GM18526 (cell line): ENCODE results near the gene LRCH1.

ENCODE experiments used
- POLR2A ChIP-seq: IDR thresholded peaks from 3 replicates; pipeline ENCODE4 v1.6.1; 2011; ENCODE audit not compliant: insufficient read length; ENCODE audit errors: extremely low read depth

Gene LRCH1

DNA sequence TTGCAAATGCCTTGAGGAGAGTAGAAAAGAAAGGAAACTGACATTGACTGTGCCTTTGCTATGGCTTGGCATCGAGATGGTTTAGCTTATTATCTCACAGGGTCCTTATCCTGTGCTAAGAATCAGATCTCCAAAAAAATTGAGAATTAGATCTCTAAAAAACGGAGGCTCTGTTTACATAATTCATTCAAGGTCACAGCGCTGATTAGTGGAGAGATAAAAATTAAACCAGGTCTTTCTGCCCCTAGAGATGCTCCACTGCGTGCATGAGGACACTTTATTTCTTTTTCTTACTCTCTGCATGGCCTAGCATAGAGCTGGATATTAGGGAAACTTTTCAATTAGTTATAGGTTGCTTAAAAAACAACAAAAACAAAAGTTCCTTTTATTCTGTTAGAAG, 17.3 kb downstream of the LRCH1 start:
- no peak for TF ChIP-seq POLR2A

DNA sequence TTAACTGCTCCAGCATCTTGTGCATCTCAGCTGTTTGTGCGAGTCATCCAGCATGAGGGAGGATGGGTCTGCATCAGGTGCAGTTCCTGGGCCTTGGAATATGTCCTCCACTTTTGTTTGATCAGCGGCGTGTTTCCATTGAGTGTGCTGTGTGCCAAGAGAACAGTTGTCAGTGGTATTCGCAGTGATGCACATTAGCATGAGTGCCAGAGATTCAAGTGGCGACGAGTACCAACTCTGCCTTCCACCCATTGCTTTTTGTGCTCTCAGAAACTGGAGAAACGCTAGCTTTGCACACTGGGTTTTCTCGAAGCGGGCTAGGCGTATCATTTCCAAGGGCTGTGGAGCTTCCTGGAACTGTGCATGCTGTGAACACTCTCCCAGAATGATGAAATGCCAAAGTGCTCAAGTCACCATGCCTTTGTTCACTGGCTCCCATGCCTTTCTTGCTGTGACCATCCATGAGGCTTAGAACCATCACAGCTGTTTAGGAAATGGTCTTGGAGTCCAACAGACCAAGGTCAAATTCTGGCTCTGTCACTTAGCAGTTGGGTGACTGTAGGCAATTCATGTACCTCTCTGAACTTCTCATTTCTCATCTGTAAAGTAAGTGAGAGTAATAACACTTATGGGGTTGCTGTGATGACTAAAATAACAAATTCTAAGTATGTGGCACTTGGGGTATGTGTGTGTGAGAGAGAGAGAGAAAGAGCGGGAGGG, 18.4 kb downstream of the LRCH1 start:
- TF ChIP-seq POLR2A, result no peak

DNA sequence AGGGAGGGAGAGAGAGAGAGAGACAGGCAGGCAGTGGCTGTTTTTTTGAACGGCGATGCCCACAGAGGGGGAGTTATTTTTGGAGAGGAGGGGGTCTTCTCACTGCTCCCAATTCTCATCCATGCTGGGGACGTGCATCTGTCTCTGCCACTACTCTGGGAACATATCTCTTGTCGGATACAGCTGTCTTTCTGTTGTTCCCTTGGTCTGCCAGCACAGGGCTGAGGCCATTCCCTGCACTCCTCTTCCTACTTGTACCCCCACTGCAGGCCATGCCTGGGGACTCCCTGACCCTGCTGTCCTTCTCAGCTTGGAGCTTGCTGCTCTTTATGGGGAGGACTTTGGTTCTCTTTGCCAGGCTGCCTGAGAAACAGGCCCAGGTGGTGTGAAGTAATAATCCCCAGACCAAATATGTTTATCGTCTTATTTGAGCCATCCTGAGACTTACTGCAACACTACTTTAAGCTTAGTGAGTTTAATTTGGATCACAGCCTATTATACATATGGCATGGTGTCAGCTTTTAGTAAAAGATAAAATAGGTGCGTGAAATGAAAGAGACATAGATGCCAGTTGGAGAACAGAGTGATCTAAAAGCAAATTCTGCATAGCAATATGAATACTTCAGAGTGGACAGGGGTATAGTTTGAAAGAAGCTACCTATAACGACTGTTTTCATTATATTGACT, 19.1 kb downstream of the LRCH1 start:
- no peak for TF ChIP-seq POLR2A

DNA sequence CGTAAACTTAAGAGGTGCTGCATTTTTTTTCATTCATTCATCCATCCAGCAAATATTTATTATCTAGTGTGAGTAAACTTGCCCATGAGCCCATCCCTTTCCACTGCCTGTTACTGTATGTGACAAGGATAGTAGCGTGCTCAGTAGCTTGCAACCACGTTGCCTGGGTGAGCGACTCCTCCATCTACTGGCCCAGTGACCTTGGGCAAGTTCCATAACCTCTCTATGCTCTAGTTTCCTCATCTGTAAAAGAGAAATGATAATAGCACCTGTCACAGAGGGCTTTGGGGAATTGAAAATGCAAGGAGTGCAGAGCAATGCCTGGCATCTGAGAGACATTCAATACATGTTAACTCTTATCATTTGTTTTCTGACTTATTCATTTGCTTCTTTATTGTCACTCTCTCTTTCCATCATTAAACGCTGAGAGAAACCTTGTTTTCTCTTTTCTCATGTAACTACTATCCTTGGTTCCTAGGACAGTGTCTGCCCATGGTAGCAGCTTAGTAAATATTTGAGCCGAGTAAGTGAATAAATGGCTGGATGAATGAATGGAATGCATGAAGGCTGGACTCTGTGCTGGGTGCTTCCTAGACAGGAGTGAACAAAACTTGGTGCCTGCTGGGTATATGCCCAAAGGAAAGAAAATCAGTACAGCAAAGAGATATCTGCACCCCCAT, 19.9 kb downstream of the LRCH1 start:
- no peak for TF ChIP-seq POLR2A

GRCh38 chr13:46575301-46575771, 22.4 kb downstream of the LRCH1 start:
- TF ChIP-seq POLR2A, result no peak

GRCh38 chr13:46575818-46576221, 22.9 kb downstream of the LRCH1 start:
- no peak for TF ChIP-seq POLR2A

GRCh38 chr13:46576762-46577161, 23.8 kb downstream of the LRCH1 start:
- TF ChIP-seq POLR2A, result no peak

DNA sequence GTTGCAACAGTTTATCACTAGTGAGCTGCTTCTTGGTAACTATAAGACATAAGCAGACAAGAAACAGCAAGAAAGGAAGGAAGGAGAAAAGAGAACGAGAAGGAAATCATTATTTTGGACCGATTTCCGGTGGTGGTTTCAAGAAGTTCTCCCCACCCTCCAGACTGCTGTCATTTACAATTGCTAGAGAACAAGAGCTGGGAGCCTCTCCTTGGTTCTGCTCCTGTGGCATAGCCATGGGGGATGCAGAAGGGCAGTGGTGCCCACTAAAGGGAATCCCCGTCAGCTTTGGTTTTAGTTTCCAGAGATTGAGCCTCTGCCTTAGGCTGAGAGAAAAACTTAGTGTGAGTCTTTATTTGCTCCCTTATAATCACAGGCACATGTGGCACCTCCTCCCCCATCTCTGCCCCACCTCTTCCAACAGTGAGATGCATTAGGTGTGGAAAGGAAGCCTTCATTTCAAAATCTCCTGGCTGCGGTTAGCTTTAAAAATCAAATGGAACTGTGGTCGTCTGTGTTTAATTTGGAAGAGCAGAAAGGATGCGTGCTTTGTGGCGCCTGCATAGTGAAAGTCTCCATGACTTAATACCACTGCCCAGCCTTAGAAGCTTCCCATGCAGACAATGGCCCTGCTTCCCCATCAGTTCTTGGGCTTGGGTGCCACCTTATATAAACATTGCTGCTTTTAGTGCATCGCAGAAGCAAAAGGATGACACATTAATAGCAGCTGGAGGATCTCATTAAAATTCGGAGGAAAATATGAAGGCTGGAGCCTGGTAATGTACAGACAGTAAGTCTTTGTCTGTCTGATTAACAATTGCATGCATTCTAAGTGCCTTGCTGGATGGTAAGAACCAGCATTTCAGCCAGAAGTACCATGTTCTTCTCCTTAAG, 25.0 kb downstream of the LRCH1 start:
- TF ChIP-seq POLR2A, result no peak

GRCh38 chr13:46578590-46578975, 25.6 kb downstream of the LRCH1 start:
- TF ChIP-seq POLR2A, result no peak

DNA sequence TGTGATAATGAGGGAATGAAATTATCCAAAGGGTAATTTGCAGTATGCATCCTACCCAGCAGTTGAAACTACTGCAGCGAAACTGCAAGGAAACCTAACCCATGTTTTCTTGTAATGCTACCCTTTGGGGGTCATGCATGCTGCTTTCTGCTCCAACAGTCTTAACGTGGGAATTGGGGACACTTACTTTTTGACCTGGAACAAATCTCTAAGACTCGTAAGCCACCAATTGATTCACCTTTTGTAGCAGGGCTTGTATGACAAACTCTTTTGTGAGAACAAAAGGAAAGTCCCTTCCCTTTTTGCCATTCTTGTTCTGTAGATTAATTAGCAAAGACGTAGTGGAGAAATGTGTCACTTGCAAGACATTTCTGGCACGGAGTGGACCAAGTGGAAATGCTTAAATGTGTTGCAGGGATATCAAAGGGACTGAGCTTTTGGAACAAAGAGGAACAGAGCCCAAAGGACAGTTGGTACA, 27.4 kb downstream of the LRCH1 start:
- TF ChIP-seq POLR2A, result no peak

DNA sequence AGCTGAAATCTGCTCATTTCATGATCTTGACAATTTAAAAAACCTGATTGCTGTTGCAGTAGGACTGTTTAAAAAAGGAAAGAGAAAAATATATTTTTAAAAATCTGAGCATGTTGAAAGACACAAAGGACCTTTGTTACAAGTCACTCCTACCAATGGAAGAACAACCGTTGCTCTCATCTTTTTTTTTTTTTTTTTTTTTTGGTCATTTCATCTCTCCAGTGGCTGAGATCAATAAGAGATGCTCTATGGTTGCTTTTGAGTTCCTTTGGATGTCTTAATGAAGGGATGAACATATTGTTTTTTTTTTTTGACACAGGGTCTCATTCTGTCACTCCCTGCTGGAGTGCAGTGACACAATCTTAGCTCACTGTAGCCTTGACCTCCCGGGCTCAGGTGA, 29.2 kb downstream of the LRCH1 start:
- TF ChIP-seq POLR2A, result no peak

GRCh38 chr13:46586751-46587514, 34.0 kb downstream of the LRCH1 start:
- no peak for TF ChIP-seq POLR2A

DNA sequence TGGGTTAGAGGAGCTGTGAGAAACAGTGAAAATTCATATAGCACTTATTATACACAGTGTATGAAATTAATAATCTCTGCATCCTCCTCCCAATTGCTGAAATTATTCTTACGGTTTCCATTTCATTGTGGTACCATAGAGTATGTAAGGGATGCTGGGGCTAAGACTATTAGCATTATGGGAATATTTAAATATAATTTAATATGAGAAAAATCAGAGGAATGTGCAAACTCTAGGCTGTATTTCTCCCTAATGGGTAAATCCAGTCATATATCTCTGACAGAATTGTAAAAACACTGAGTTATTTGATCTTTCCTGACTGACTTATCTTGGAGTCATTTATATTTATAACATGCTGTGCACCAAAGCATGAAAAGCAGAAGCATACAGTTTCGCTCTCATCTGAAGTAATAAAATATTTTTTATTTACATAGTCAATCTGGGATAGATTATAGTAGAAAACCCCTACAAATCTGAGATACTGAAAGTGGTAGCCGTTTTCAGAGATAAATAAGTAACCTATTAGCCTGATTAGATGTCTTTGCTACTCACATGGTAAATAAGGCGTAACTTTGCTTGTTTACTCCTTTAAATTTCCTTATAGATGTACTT, 34.9 kb downstream of the LRCH1 start:
- TF ChIP-seq POLR2A, result no peak

GRCh38 chr13:46592385-46592784, 39.4 kb downstream of the LRCH1 start:
- TF ChIP-seq POLR2A, result no peak
